Measurements from ENCODE around the gene TNS1. TPM values are rescaled to one million over a fixed set of nuclear protein-coding genes. Genes with fewer than 3 reads are reported as not detected.
A peak's percentile ranks its signal among the peaks of the same experiment; 100 is the strongest.

The TNS1 gene
- total RNA-seq, 1 donor from 2014 or later: 11.6 TPM

DNA sequence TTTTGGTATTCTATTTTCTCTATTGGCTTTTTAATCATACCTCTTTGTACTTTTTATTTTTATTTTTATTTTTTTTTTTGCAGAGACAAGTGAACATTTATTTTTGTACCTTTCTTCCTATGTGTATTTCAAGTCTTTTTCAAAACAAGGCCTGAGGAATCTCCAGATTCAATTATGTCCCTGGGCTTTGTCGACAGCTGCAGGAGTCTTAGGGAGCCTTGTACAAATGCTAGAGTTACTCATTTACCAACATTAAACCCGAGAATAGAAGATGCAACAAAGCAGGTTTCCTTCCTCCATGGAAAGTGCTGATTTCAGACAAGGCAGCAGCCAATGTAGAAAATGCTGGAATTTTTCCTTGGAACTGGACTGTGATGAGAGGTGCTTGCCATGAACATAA is 242.8 kb downstream of the TNS1 start:
- H3K27ac Mint-ChIP-seq (ENCODE audit: unreplicated experiment): no peak overlapping the region
- no peak for DNase-seq (ENCODE audit: low spot score)
- no peaks in the 10 kb centered on the region for H3K36me3 Mint-ChIP-seq (ENCODE audit: low read depth, unreplicated experiment)
- H3K4me3 Mint-ChIP-seq (ENCODE audit: unreplicated experiment): no peak overlapping the region
- no peaks in the 10 kb centered on the region for H3K9me3 Mint-ChIP-seq (ENCODE audit: unreplicated experiment)
- peaks cover 7% of the 10 kb centered on the region for H3K4me1 Mint-ChIP-seq (ENCODE audit: unreplicated experiment)
- H3K27me3 Mint-ChIP-seq (ENCODE audit: unreplicated experiment): peaks cover 1% of the 10 kb centered on the region
- TF ChIP-seq, protein P1, sequence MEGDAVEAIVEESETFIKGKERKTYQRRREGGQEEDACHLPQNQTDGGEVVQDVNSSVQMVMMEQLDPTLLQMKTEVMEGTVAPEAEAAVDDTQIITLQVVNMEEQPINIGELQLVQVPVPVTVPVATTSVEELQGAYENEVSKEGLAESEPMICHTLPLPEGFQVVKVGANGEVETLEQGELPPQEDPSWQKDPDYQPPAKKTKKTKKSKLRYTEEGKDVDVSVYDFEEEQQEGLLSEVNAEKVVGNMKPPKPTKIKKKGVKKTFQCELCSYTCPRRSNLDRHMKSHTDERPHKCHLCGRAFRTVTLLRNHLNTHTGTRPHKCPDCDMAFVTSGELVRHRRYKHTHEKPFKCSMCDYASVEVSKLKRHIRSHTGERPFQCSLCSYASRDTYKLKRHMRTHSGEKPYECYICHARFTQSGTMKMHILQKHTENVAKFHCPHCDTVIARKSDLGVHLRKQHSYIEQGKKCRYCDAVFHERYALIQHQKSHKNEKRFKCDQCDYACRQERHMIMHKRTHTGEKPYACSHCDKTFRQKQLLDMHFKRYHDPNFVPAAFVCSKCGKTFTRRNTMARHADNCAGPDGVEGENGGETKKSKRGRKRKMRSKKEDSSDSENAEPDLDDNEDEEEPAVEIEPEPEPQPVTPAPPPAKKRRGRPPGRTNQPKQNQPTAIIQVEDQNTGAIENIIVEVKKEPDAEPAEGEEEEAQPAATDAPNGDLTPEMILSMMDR (IDR thresholded peaks at IDR 0.05; ENCODE audit: unreplicated experiment): no peak

- Mint-ChIP-seq H3K27ac (ENCODE audit: unreplicated experiment) (no peak overlapping the region), H3K27me3 (ENCODE audit: unreplicated experiment) (peaks cover 4% of the 10 kb centered on the region), H3K4me3 (ENCODE audit: unreplicated experiment) (no peak overlapping the region), H3K36me3 (ENCODE audit: low read depth, unreplicated experiment) (no peaks in the 10 kb centered on the region), H3K4me1 (ENCODE audit: unreplicated experiment) (peaks cover 8% of the 10 kb centered on the region), H3K9me3 (ENCODE audit: unreplicated experiment) (no peaks in the 10 kb centered on the region)
- TF ChIP-seq, protein P1 (IDR thresholded peaks at IDR 0.05; ENCODE audit: unreplicated experiment): no peak
- no peak for DNase-seq (ENCODE audit: low spot score)
These were observed 245.7 kb downstream of the TNS1 start for GRCh38 chr2:217757108-217757463.

DNA sequence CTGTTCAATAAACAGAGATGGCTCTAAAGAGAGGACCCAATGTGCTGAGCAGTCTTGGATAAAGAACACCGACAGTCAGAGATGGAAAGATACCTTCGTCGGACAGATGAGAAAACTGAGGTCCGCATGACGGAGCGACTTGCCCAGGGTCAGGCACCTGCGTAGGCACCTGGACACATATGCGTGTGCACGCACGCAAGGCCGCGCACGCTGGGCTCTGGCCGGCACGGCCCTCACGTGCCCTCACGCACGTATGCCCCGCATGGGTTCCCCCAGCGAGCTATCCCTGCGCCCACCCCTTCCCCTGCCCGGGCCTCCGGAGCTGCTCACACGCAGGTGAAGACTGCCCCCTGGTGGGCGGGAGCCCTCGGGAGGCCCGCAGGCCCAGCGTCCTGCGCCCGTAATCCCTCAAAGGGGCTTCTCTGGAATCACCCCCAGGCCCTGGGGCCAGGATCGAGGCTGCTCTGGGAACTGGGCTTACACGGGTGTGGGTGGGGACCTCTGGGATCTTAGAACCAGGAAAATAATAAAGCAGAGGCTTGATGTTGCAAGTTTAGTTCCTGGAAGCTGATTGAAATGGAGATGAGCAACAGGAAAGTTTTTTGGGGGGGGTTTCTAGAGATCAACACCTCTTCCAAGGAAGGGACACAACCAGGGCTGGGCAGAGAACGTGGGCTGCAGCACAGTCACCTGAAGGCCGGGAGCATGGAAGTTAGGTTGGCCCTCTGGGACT is 246.3 kb downstream of the TNS1 start:
- Mint-ChIP-seq H3K9me3 (ENCODE audit: unreplicated experiment) (no peaks in the 10 kb centered on the region), H3K27me3 (ENCODE audit: unreplicated experiment) (peaks cover 6% of the 10 kb centered on the region), H3K27ac (ENCODE audit: unreplicated experiment) (no peak overlapping the region), H3K4me3 (ENCODE audit: unreplicated experiment) (no peak overlapping the region), H3K36me3 (ENCODE audit: low read depth, unreplicated experiment) (no peaks in the 10 kb centered on the region), H3K4me1 (ENCODE audit: unreplicated experiment) (peaks cover 8% of the 10 kb centered on the region)
- peak; percentile 93 for DNase-seq (ENCODE audit: low spot score)
- TF ChIP-seq, protein P1 (IDR thresholded peaks at IDR 0.05; ENCODE audit: unreplicated experiment): peak; percentile 94

- TF ChIP-seq, protein P1 (IDR thresholded peaks at IDR 0.05; ENCODE audit: unreplicated experiment): no peak
- no peak overlapping the region for H3K27ac Mint-ChIP-seq (ENCODE audit: unreplicated experiment)
- H3K36me3 Mint-ChIP-seq (ENCODE audit: low read depth, unreplicated experiment): no peaks in the 10 kb centered on the region
- H3K4me3 Mint-ChIP-seq (ENCODE audit: unreplicated experiment): peak overlapping the region; percentile 22
- peaks cover 5% of the 10 kb centered on the region for H3K27me3 Mint-ChIP-seq (ENCODE audit: unreplicated experiment)
- no peaks in the 10 kb centered on the region for H3K9me3 Mint-ChIP-seq (ENCODE audit: unreplicated experiment)
- no peak for DNase-seq (ENCODE audit: low spot score)
- peaks cover 8% of the 10 kb centered on the region for H3K4me1 Mint-ChIP-seq (ENCODE audit: unreplicated experiment)
These were observed 247.6 kb downstream of the TNS1 start for GRCh38 chr2:217755027-217755745.

Measured in endothelial cell (in vitro differentiated cells).